HG02678 (cell line): ENCODE data around the gene SLC35F4.
"Not testable (repeated sequence)": the region's sequence is repeated elsewhere in the genome, so short reads cannot be mapped to it uniquely, and the experiment has no call there.

Experiments
- ATAC-seq: cut with Tn5 transposase; IDR thresholded peaks from one replicate; pipeline ENCODE4 v1.9.1; 2021; ENCODE audit warnings: mild to moderate bottlenecking, moderate library complexity; ENCODE audit not compliant: unreplicated experiment

The SLC35F4 gene

GRCh38 chr14:57732463-57733285 lies 133.2 kb downstream of the SLC35F4 start:
- ATAC-seq: no peak

GRCh38 chr14:57729208-57730187 lies 136.4 kb downstream of the SLC35F4 start:
- no peak for ATAC-seq

- no peak for ATAC-seq
Measured at GRCh38 chr14:57725399-57726077, 140.4 kb downstream of the SLC35F4 start.

- not testable (repeated sequence) for ATAC-seq
Measured at GRCh38 chr14:57722141-57722540, 143.8 kb downstream of the SLC35F4 start.

GRCh38 chr14:57714487-57714931 lies 151.4 kb downstream of the SLC35F4 start:
- ATAC-seq: no peak

GRCh38 chr14:57712698-57713097 lies 153.2 kb downstream of the SLC35F4 start:
- ATAC-seq: no peak

GRCh38 chr14:57712102-57712501 lies 153.8 kb downstream of the SLC35F4 start:
- ATAC-seq: peak; percentile 40

GRCh38 chr14:57709909-57710308 lies 156.0 kb downstream of the SLC35F4 start:
- ATAC-seq: no peak

GRCh38 chr14:57709086-57709485 lies 156.8 kb downstream of the SLC35F4 start:
- ATAC-seq: not testable (repeated sequence)

- ATAC-seq: no peak
Measured at GRCh38 chr14:57707219-57707618, 158.7 kb downstream of the SLC35F4 start.

GRCh38 chr14:57704763-57705162 lies 161.1 kb downstream of the SLC35F4 start:
- no peak for ATAC-seq

- no peak for ATAC-seq
Measured at GRCh38 chr14:57699947-57700346, 165.9 kb downstream of the SLC35F4 start.

- ATAC-seq: no peak
Measured at GRCh38 chr14:57692671-57693070, 173.2 kb downstream of the SLC35F4 start.

GRCh38 chr14:57687416-57687815 lies 178.5 kb downstream of the SLC35F4 start:
- no peak for ATAC-seq

- no peak for ATAC-seq
Measured at GRCh38 chr14:57686304-57686703, 179.6 kb downstream of the SLC35F4 start.

GRCh38 chr14:57671021-57671420 lies 194.9 kb downstream of the SLC35F4 start:
- no peak for ATAC-seq

GRCh38 chr14:57660208-57660607 lies 205.7 kb downstream of the SLC35F4 start:
- no peak for ATAC-seq

- no peak for ATAC-seq
Measured at GRCh38 chr14:57659052-57659451, 206.8 kb downstream of the SLC35F4 start.

GRCh38 chr14:57657487-57657886 lies 208.4 kb downstream of the SLC35F4 start:
- no peak for ATAC-seq

GRCh38 chr14:57656853-57657252 lies 209.0 kb downstream of the SLC35F4 start:
- ATAC-seq: no peak

GRCh38 chr14:57652769-57653168 lies 213.1 kb downstream of the SLC35F4 start:
- ATAC-seq: no peak
